DND-41 (cell line): ENCODE results near the gene TP73.

ENCODE experiments used
- ATAC-seq: fragments of 200-7000 bp; cut with Tn5 transposase; 3 replicates; pipeline ENCODE4 v1.9.1; 2021; ENCODE audit warnings: low read depth; ENCODE audit not compliant: insufficient read depth
- DNase-seq: peaks from one replicate; pipeline ENCODE4 v3.0.0-alpha.2; 2020
- H2AFZ ChIP-seq: 2 replicates; pipeline ENCODE4 v1.6.0; 2012; ENCODE audit warnings: low read depth, low read length
- H3K27ac ChIP-seq: 2 replicates; pipeline ENCODE4 v1.5.1; 2012; ENCODE audit warnings: low read length, inconsistent platforms
- H3K27me3 ChIP-seq: fragments of 200-600 bp; sonication (generic); 2 replicates; pipeline ENCODE4 v1.6.0; 2012; ENCODE audit warnings: low read length, mild to moderate bottlenecking, inconsistent platforms; ENCODE audit not compliant: insufficient read depth, poor library complexity
- H3K36me3 ChIP-seq: 2 replicates; pipeline ENCODE4 v1.5.1; 2012; ENCODE audit warnings: low read length, inconsistent platforms; ENCODE audit not compliant: insufficient read depth
- H3K4me1 ChIP-seq: 2 replicates; pipeline ENCODE4 v1.5.1; 2012; ENCODE audit warnings: mild to moderate bottlenecking, low read length; ENCODE audit not compliant: insufficient read depth
- H3K4me2 ChIP-seq: 2 replicates; pipeline ENCODE4 v1.6.0; 2012; ENCODE audit warnings: mild to moderate bottlenecking, moderate library complexity, low read length, inconsistent platforms; ENCODE audit not compliant: insufficient read depth
- H3K4me3 ChIP-seq, 2 experiments: fragments of 200-600 bp in 1 of 2; shearing (Covaris generic) in 1 of 2; 2 replicates each; pipeline ENCODE4 v1.5.1; 2012 to 2016; ENCODE audit warnings: inconsistent platforms in 2 of 2, low read length in 2 of 2, mild to moderate bottlenecking in 2 of 2, low read depth in 1 of 2, moderate library complexity in 1 of 2
- H3K79me2 ChIP-seq: 2 replicates; pipeline ENCODE4 v1.6.0; 2012; ENCODE audit warnings: low read length, inconsistent platforms; ENCODE audit not compliant: insufficient read depth
- H3K9ac ChIP-seq: 2 replicates; pipeline ENCODE4 v1.6.0; 2012; ENCODE audit warnings: low read depth, mild to moderate bottlenecking, inconsistent platforms, low read length, moderate library complexity
- H3K9me3 ChIP-seq: 2 replicates; pipeline ENCODE4 v1.5.1; 2012; ENCODE audit warnings: low read length, moderate library complexity, mild to moderate bottlenecking, inconsistent platforms; ENCODE audit not compliant: insufficient read depth, severe bottlenecking
- H4K20me1 ChIP-seq: 2 replicates; pipeline ENCODE4 v1.6.0; 2012; ENCODE audit warnings: low read length; ENCODE audit not compliant: insufficient read depth
- EZH2 ChIP-seq: IDR thresholded peaks from 3 replicates; pipeline ENCODE4 v1.6.1; 2012; ENCODE audit warnings: borderline replicate concordance, low read depth, mild to moderate bottlenecking, moderate library complexity, low read length, inconsistent platforms; ENCODE audit not compliant: severe bottlenecking
- TF ChIP-seq, protein P1 (sequence below): IDR thresholded peaks from 2 replicates; pipeline ENCODE4 v1.5.1; 2012; ENCODE audit warnings: borderline replicate concordance, low read length, moderate library complexity, mild to moderate bottlenecking; ENCODE audit not compliant: poor library complexity, severe bottlenecking; ENCODE audit errors: extremely low read depth

Gene TP73

DNA sequence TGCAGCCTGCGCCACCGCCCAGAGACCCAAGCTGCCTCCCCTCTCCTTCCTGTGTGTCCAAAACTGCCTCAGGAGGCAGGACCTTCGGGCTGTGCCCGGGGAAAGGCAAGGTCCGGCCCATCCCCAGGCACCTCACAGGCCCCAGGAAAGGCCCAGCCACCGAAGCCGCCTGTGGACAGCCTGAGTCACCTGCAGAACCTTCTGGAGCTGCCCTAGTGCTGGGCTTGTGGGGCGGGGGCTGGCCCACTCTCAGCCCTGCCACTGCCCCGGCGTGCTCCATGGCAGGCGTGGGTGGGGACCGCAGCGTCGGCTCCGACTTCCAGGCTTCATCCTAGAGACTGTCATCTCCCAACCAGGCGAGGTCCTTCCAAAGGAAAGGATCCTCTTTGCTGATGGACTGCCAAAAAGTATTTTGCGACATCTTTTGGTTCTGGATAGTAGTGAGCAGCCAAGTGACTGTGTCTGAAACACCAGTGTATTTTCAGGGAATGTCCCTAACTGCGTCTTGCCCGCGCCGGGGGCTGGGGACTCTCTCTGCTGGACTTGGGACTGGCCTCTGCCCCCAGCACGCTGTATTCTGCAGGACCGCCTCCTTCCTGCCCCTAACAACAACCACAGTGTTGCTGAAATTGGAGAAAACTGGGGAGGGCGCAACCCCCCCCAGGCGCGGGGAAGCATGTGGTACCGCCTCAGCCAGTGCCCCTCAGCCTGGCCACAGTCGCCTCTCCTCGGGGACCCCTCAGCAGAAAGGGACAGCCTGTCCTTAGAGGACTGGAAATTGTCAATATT, 81.0 kb downstream of the TP73 start:
- Histone ChIP-seq H4K20me1 (peaks cover 12% of the 10 kb centered on the region; the same call in 1 of the 2 replicates), H2AFZ (no peak overlapping the region), H3K36me3 (peaks cover 55% of the 10 kb centered on the region), H3K4me3 (no peak overlapping the region), H3K27me3 (no peaks in the 10 kb centered on the region), H3K79me2 (no peaks in the 10 kb centered on the region), H3K4me2 (no peak overlapping the region), H3K9ac (no peak overlapping the region), H3K4me1 (no peaks in the 10 kb centered on the region), H3K27ac (no peak overlapping the region), H3K9me3 (no peaks in the 10 kb centered on the region)
- no peak for ATAC-seq
- no peak for DNase-seq
- no peak for TF ChIP-seq EZH2
- TF ChIP-seq, protein P1, sequence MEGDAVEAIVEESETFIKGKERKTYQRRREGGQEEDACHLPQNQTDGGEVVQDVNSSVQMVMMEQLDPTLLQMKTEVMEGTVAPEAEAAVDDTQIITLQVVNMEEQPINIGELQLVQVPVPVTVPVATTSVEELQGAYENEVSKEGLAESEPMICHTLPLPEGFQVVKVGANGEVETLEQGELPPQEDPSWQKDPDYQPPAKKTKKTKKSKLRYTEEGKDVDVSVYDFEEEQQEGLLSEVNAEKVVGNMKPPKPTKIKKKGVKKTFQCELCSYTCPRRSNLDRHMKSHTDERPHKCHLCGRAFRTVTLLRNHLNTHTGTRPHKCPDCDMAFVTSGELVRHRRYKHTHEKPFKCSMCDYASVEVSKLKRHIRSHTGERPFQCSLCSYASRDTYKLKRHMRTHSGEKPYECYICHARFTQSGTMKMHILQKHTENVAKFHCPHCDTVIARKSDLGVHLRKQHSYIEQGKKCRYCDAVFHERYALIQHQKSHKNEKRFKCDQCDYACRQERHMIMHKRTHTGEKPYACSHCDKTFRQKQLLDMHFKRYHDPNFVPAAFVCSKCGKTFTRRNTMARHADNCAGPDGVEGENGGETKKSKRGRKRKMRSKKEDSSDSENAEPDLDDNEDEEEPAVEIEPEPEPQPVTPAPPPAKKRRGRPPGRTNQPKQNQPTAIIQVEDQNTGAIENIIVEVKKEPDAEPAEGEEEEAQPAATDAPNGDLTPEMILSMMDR = no peak

- peaks cover 12% of the 10 kb centered on the region; the same call in 1 of the 2 replicates for H4K20me1 ChIP-seq
- H3K4me3 ChIP-seq = no peak overlapping the region
- H3K27me3 ChIP-seq = no peaks in the 10 kb centered on the region
- no peaks in the 10 kb centered on the region for H3K4me1 ChIP-seq
- H3K79me2 ChIP-seq = no peaks in the 10 kb centered on the region
- no peak overlapping the region for H3K9ac ChIP-seq
- H2AFZ ChIP-seq = no peak overlapping the region
- DNase-seq = no peak
- peaks cover 53% of the 10 kb centered on the region for H3K36me3 ChIP-seq
- TF ChIP-seq, protein P1 = no peak
- TF ChIP-seq EZH2 = no peak
- no peaks in the 10 kb centered on the region for H3K9me3 ChIP-seq
- no peak overlapping the region for H3K4me2 ChIP-seq
- no peak overlapping the region for H3K27ac ChIP-seq
- no peak for ATAC-seq
Measured at GRCh38 chr1:3733883-3734589, 81.7 kb downstream of the TP73 start.

DNA sequence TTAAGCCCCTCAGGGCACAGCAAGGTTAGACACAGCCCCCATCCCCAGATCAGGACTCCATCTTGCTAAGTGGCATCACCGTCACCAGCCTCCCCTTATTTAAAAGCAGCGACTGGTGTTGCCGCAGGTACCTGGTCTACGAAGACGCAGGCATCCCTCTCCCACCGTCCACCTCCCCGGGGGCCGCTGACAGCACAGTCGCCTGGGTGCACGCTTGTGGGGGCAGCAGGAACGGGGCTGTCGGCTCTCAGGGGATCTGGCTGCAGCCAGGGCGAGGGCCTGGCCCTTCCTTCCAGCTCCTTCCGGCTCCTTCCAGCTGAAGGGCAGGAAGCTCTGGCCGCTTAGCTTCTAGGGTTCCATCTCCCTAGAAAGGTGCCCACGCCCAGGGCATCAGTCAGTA, 82.3 kb downstream of the TP73 start:
- no peak for DNase-seq
- Histone ChIP-seq H3K27me3 (no peaks in the 10 kb centered on the region), H3K4me1 (no peaks in the 10 kb centered on the region), H3K27ac (no peak overlapping the region), H3K4me2 (no peak overlapping the region), H3K9me3 (no peaks in the 10 kb centered on the region), H3K9ac (no peak overlapping the region), H2AFZ (no peak overlapping the region), H3K4me3 (no peak overlapping the region), H4K20me1 (peaks cover 10% of the 10 kb centered on the region; the same call in 1 of the 2 replicates), H3K36me3 (peaks cover 47% of the 10 kb centered on the region), H3K79me2 (no peaks in the 10 kb centered on the region)
- ATAC-seq = no peak
- TF ChIP-seq, protein P1 = no peak
- TF ChIP-seq EZH2 = no peak
